ENCODE results near the gene SYTL4. TPM values are rescaled to one million over a fixed set of nuclear protein-coding genes. Genes with fewer than 3 reads are reported as not detected.

SYTL4 gene
- total RNA-seq, 2 donors from 2014 or later: 19.1 to 21.3 TPM

- intact Hi-C loops (cut with DNase I): loop anchor here (5.0 kb wide), 1 partner anchor 81 kb away; no protein-coding TSS in a partner anchor
- ATAC-seq (no peak), DNase-seq (no peak)
- no peaks in the 10 kb centered on the region for H3K4me1 ChIP-seq
- no peak overlapping the region for H3K4me3 ChIP-seq
- no peak overlapping the region for H3K27ac ChIP-seq
- H3K27me3 ChIP-seq: no peaks in the 10 kb centered on the region
- no peaks in the 10 kb centered on the region for H3K36me3 ChIP-seq (replicated peaks in 1 of 2; ENCODE audit: insufficient read depth in 1 of 2, low read depth in 2 of 2)
- H3K9me3 ChIP-seq: no peaks in the 10 kb centered on the region
- 6 to 20% methylated on average over 1 of the region's 1 CpG for WGBS, 2 donors
- TF ChIP-seq POLR2A (IDR thresholded peaks at IDR 0.05): no peak
- TF ChIP-seq CTCF (IDR thresholded peaks at IDR 0.05): no peak
Measured at GRCh38 chrX:100685997-100686305, 46.0 kb downstream of the SYTL4 start.

GRCh38 chrX:100685284-100685996 lies 46.5 kb downstream of the SYTL4 start:
- no peaks in the 10 kb centered on the region for H3K9me3 ChIP-seq
- no peak overlapping the region for H3K27ac ChIP-seq
- no peaks in the 10 kb centered on the region for H3K27me3 ChIP-seq
- DNase-seq (peak; percentile 73 to 82 (median 76)), ATAC-seq (peak; percentile 83)
- H3K4me1 ChIP-seq: no peaks in the 10 kb centered on the region
- intact Hi-C loops (cut with DNase I): loop anchor here (5.0 kb wide), 1 partner anchor 82 kb away; no protein-coding TSS in a partner anchor
- TF ChIP-seq CTCF (IDR thresholded peaks at IDR 0.05) (peak; percentile 50 to 98 (median 96)), POLR2A (IDR thresholded peaks at IDR 0.05) (no peak)
- H3K36me3 ChIP-seq (replicated peaks in 1 of 2; ENCODE audit: insufficient read depth in 1 of 2, low read depth in 2 of 2): no peaks in the 10 kb centered on the region
- WGBS, 2 donors: 38 to 42% methylated on average over 5 of the region's 5 CpGs
- H3K4me3 ChIP-seq: no peak overlapping the region

- no peaks in the 10 kb centered on the region for H3K36me3 ChIP-seq (replicated peaks in 1 of 2; ENCODE audit: insufficient read depth in 1 of 2, low read depth in 2 of 2)
- WGBS, 2 donors: 75 to 90% methylated on average over 3 to 4 of the region's 8 CpGs
Measured at GRCh38 chrX:100682939-100683338, 49.0 kb downstream of the SYTL4 start.

GRCh38 chrX:100681599-100681998 lies 50.3 kb downstream of the SYTL4 start:
- H3K27ac ChIP-seq: no peak overlapping the region
- H3K4me1 ChIP-seq: no peaks in the 10 kb centered on the region
- ATAC-seq: no peak
- DNase-seq: no peak
- WGBS, 2 donors: 70 to 86% methylated on average over 3 of the region's 3 CpGs
- H3K4me3 ChIP-seq: no peak overlapping the region
- no peaks in the 10 kb centered on the region for H3K27me3 ChIP-seq
- no peaks in the 10 kb centered on the region for H3K36me3 ChIP-seq (replicated peaks in 1 of 2; ENCODE audit: insufficient read depth in 1 of 2, low read depth in 2 of 2)
- H3K9me3 ChIP-seq: no peaks in the 10 kb centered on the region
- TF ChIP-seq POLR2A (IDR thresholded peaks at IDR 0.05): no peak
- no peak for TF ChIP-seq CTCF (IDR thresholded peaks at IDR 0.05)
- intact Hi-C loops (cut with DNase I): no loop called here

More at GRCh38 chrX:100682939-100683338, 49.0 kb downstream of the SYTL4 start:
- Histone ChIP-seq H3K4me1 (no peaks in the 10 kb centered on the region), H3K4me3 (no peak overlapping the region), H3K27me3 (no peaks in the 10 kb centered on the region), H3K9me3 (no peaks in the 10 kb centered on the region), H3K27ac (no peak overlapping the region)
- TF ChIP-seq CTCF (IDR thresholded peaks at IDR 0.05): no peak
- no peak for TF ChIP-seq POLR2A (IDR thresholded peaks at IDR 0.05)
- no peak for ATAC-seq
- intact Hi-C loops (cut with DNase I): no loop called here
- no peak for DNase-seq

- no peaks in the 10 kb centered on the region for H3K4me1 ChIP-seq
- TF ChIP-seq CTCF (IDR thresholded peaks at IDR 0.05) (no peak), POLR2A (IDR thresholded peaks at IDR 0.05) (no peak)
- H3K4me3 ChIP-seq: no peak overlapping the region
- 57 to 58% methylated on average over 2 of the region's 2 CpGs for WGBS, 2 donors
- no peak for ATAC-seq
- no peak overlapping the region for H3K27ac ChIP-seq
- intact Hi-C loops (cut with DNase I): no loop called here
- no peaks in the 10 kb centered on the region for H3K36me3 ChIP-seq (replicated peaks in 1 of 2; ENCODE audit: insufficient read depth in 1 of 2, low read depth in 2 of 2)
- no peaks in the 10 kb centered on the region for H3K27me3 ChIP-seq
- H3K9me3 ChIP-seq: no peaks in the 10 kb centered on the region
- DNase-seq: no peak
Measured at GRCh38 chrX:100680756-100681155, 51.2 kb downstream of the SYTL4 start.
